GM21528 (cell line): ENCODE results near the gene CASP5.
A peak's percentile ranks its signal among the peaks of the same experiment; 100 is the strongest.
"Not testable (repeated sequence)": the region's sequence is repeated elsewhere in the genome, so short reads cannot be mapped to it uniquely, and the experiment has no call there.

Experiments used
- ATAC-seq: cut with Tn5 transposase; IDR thresholded peaks from one replicate; pipeline ENCODE4 v1.9.1; 2021; ENCODE audit warnings: mild to moderate bottlenecking, moderate library complexity; ENCODE audit not compliant: unreplicated experiment, low FRiP score

Gene CASP5

DNA sequence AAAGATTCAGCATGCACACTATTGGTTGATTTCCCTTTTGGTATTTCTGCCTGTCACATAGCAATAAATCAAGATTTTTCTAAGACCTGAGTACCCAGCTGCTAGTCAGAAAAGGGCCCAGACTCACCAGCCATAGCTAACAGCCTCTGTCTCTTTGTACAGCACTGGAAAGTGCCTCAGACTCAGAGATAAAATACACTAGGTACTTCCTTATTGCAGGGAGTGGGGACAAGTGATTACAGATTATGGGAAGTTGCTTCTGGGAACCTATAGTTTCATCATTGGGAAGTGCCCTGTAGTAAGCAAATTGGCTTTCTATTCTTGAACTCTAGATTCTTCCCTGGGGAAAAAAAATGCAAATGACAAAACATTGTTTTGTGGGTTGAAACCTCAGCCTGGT lies at the start of gene CASP5:
CASP5 (minus strand) TSS at position 166 of the 400 bp plus-strand sequence; CDS start at position 134, 32 bp downstream.
- ATAC-seq, result no peak

DNA sequence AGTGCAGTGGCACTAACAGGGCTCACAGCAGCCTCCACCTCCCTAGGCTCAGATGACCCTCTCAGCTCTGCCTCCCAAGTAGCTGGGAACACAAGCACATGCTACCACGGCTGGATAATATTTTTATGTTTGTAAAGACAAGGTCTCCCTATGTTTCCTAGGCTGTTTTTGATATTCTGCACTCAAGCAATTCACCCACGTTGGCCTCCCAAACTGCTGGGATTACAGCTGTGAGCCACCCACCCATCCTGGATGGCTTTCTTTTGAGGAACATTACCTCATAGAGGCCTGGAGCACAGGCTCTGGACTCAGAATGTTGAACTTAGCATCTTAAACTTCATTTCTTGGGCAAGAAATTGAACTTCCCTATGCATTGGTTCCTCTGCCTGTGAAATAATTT lies 49.1 kb upstream of the CASP5 start:
- not testable (repeated sequence) for ATAC-seq

DNA sequence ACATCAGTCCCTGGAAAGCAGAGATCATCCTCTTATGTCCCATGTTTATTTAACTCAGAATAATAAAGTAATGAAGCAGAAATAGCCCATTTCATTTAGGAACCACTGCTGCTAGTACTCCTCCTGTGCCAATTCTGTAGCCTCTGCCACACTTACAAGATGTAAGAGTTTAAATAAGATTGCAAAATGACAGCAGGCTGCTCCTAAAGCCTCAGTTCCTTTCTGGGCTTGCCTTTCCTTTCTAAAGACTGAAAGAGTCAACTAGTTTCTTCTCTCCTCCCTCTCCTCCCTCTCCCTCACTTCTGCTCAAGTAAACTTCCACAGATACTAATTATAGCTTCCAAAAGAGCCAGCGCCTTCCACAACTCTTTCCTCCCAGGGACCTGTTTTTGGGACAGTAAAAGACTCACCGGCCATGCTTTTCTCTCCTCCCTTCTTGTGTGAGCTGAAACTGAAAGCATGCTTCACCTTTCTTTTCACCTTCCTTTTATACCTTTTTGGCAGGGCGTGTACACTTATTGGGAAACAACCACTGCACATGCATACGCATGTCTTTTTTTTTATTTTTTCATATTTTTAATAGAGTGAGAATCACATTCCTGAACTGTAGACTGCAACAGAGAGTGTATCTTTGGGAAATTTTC lies 48.2 kb upstream of the CASP5 start:
- ATAC-seq, result no peak

DNA sequence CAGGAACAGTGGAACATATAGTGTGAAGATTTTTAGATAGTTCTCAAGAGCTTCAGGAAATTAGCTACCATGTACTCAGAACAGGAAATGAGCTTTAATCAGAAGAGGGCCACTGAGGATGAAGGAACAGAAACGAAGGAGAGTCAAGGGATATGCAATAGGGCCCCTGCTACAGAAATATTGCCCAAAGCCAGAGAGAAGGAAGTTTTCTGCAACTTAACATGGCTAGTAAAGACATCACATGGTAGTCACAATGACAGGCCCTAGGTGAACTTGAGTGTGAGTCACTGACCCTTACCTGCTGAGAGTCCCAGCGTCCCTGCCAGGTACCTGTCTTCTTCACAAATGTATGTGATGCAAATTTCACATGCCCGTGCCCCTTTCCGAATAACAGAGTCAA lies 47.3 kb upstream of the CASP5 start:
- no peak for ATAC-seq

DNA sequence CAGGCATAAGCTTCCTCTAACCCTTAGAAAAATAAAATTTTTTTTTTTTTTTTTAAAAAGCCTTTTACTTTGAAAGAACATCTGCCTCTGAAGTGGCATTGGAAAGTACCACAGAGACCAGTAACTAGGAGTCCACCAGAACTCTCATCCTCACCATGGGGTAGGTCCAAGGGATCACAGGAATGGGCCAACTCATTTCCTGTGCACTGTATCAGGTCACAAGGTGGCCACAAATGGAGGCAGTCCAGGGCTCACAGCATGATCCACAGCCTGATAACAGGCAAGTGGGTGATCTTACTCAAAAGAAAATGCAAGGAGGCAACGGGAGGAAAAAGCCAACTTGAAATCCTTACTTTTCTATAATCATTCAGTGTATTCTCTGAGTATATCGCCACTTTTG lies 46.8 kb upstream of the CASP5 start:
- not testable (repeated sequence) for ATAC-seq

DNA sequence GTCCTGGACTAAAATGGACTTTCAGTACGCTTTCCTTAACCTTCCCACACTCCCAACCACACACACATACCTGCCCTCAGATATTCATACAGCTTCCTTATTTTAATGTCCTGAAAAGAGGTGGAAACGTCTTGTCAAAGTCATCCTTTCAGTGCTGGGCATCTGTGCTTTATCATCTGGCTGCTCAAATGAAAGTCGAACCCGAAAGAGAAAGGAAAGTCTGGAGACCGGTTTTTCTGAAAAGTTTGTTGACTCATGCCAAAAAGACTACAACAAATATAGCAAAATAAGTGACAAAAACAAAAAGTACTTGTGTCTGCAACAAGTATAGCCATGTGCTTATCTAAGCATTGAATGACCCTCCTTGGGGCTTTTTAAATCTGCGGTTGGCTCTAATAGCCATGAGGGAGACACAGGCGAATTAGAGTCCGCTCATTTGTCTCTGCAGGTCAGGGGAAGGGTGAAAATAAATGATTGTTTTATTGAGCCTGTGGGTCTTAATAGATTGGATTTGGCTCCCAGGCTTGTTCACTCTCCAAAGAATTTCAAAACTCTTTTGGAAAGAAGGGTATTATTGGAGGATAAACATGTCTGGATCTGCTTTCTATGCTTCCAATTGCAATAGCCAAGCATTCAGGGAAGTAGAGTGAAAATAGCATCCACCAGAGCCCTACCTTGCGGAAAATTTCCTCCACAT lies 40.4 kb upstream of the CASP5 start:
- not testable (repeated sequence) for ATAC-seq

DNA sequence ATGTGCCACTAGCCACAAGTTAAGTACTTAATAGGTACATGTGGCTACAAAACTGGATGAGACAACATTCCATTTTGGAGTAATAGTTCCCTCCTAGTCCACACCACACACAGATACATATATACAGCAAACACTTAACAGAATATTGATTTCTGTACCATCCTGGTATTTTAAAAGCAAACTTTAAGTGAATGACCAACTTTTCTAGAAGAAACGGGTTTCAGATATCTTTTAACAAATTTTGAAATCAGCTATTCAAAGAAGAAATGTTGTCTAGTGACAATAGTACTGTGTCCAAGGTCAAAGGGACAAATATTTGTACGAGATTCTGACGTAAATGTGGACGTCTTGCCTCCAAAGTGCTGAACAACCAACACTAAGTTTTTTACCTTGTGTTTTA lies 34.5 kb upstream of the CASP5 start:
- ATAC-seq, result no peak

DNA sequence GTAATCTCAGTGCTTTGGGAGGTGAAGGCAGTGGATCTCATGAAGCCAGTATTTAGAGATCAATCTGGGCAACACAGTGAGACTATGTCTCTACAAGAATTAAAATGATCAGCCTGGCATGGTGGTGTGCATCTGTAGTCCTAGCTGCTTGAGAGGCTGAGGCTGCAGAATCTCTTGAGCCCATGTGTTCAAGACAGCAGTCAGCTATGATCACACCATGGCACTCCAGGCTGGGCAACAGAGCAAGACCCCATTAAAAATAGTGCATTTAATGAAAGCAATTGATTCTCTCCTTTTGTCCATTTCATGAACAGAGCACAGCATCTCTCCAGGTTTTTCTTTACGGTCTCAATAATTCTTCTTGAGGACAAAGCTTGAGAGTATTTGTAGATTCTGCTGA lies 33.5 kb upstream of the CASP5 start:
- ATAC-seq, result no peak

DNA sequence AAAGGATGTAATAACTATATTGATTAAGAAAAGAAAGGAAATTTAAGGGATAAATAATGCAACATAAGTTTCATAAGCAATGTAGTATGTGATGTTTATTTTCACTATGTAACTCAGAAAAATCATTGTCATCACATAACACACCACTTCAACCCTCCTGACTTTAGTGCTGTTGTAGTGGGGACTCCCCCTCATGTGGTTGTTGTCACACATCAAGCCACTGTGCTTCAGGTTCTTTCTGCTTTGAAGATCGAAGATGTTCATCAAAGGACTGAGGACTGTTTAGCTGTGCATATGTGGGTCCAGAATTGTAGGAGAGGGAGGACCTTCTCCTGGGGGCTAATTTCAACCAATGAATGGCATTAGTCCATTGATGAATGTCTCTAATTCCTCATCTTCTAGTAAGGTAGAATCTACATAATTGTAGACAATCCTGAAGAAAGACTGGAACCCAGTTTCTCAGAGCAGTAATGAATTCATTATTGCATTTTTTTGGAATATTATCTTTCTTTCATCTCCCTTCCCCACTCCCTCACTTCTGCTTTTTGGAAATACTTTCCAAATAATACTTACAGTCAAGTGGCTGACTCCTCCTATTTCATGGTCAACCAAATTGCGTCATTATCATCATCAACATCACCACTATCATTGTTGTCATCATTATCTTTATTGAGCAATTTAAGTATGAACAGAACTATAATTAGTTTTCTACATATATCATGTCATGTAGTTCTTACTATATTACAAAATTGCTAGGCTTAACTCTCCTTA lies 31.9 kb upstream of the CASP5 start:
- ATAC-seq, result no peak

DNA sequence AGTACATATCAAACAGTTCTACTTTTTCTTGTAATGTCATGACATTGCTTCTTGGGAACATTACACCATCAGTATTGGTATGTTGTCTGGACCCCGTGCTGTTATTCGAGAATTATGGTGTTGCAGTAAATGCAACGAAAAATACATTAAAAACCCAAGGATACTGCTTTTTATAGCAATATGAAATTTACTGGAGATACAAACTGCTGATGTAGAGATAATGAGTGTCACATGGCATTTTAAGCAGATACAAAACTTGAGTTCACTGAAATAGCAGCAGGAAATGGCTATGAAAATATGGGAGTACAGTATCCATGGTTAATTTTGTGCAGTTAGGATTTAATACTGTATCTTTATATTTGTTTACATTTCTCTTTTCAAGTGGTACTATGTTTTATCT lies 29.5 kb upstream of the CASP5 start:
- no peak for ATAC-seq

DNA sequence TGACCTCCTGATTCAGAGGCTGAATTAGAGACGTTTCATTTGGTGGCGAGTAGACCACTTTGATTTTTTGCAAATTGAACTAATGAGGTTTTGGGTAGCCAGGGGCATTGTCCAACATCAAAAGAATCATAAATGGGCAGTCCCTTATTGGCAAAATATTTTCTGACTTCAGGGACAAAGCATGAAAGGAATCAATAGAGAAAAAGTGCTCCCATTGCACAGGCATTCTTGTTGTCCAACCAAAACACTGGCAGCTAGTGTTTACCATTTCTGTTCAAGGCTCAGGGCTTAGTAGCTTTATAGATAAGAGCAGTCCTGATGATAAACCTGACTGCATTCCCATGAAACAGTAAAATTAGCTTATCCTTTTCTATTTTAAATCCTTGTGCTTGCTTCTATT lies 28.6 kb upstream of the CASP5 start:
- ATAC-seq, result no peak

DNA sequence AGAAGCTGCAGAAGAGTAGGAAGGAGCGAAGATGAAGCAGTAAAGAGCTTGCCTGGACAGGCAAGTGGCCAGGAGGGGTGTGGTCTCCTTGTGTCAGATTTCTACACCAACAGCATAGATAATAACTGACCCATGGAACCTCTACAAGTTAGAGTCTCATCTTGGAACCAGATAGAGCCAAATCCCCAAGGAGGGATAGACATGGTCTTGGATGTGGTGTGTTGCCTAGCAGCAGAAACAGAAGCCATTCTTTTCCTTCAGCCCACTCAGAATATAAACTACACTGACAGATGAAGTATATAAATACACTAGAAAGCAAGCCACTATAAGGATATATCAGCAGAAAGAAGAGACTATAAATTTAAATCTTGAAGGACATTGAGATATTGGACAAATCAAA lies 26.5 kb upstream of the CASP5 start:
- no peak for ATAC-seq

DNA sequence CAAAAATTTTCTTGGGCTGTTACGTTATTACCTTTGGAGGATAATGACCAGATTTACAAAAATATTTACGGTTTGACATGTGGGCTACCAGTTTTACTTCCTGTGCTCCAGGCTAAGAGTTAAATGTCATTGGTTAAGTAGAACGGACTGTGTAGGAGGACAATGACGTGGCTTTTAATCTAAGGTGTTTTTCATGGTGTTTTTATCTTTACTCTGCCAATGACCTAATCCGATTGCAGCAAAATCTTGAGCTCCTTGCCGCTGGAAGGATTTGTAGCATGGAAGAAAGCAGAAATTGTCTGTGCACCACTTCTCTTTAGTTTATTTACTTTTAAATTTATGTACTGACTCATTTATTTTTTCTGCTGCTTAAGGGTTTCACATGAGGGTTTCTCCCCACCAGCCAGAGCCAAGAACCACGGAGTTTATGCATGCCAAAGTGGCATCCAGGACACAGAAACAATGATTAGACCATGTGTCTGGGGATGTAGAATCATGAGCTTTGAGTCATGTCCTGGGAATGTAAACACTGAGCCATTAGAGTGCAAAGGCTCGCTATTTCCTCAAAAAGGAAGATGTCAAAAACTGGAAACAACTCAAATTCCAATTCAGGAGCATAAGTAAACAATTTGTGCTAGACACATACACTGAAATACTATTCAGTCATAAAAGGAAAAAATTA lies 24.1 kb upstream of the CASP5 start:
- ATAC-seq, result no peak

DNA sequence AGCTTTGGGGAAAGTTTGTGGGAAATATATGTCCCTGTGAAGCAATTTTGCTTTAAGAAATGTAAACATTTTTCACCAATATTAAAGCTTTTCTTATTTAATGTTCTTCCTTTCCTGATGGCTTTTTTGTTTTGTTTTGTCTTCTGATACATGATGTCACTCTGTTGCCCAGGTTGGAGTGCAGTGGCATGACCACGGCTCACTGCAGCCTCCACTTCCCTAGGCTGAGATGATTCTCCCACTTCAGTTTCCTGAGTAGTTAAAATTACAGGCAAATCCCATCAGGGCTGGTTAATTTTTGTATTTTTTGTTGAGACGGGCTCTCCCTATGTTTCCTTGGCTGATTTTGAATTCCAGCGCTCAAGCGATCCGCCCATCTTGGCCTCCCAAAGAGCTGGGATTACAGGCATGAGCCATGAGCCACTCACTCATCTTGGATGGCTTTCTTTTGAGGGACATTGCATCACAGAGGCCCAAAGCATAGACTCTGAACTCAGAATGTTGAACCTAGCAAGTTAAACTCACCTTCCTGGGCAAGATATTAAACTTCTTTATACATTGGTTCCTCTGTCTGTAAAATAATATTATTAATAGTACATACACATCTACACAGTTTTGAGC lies 22.8 kb upstream of the CASP5 start:
- no peak for ATAC-seq

DNA sequence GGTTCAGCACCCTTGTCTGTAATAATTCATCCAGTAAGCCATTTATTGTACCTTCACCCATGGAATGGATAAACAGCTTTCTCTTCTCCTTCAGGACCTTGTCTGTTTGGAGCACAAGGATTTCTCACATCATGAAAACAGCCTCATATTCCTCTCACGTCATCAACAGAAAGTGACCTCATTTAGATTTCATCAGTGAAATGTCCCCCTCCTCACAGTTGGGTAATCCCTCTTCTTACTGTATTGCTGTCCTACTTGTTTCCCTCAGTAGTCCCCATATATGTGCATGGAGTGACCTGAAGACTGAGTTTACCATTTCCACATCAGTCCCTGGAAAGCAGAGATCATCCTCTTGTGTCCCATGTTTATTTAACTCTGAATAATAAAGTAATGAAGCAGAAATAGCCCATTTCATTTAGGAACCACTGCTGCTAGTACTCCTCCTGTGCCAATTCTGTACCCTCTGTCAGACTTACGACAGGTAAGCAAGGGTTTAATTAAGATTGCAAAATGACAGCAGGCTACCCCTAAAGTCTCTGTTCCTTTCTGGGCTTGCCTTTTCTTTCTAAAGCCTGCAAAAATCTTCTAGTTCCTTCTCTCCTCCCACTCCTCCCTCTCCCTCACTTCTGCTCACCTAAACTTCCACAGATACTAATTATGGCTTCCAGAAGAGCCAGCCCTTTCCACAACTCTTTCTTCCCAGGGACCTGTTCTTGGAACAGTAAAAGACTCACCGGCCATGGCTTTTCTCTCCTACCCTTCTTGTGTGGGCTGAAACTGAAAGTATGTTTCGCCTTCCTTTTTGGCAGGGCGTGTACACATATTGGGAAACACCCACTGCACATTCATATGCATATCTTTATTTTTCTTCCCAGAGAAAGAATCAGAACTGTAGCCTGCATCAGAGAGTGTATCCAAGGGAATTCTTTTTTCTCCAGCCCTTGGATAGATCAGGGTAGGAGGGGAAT lies 21.9 kb upstream of the CASP5 start, which contains the start of gene CARD16:
CARD16 (minus strand) TSS at position 779 of the 968 bp plus-strand sequence; CDS start at position 741, 38 bp downstream.
- ATAC-seq, result peak; percentile 100

DNA sequence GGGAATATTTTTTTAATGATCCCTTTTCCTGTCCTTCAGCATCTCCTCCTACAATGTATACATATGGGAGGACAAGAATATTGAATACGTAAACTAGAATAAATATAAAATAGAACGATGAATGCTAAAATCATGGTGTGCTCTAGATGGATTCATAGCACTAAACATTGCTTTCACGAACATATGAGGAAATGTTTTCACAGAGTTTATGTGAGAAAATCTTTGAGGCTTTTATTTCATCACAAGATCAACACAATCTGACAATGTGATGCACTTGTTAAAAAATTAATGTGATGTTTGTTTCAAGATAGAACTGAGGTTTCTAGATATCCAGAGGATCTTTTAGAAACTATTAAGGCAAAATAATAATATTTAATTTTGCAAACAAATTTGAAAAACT lies 19.2 kb upstream of the CASP5 start:
- no peak for ATAC-seq

DNA sequence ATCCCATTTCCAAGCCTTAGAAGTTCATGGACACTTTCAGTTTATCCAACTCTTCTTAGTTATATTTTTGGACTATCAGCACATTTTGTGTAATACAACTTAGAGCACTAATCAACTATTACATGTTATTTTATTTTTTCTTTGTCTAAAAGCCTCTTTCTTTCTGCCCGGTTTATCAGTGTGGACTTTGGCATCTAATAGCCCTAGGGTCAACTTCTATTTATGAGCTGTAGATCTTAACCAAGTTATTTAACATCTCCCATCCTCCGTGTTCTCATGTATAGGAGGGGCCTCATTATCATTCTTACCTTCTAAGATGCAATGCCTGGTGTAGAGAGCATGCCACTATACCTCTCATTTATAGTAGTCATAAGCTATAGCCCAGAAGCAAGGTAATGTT lies 17.7 kb upstream of the CASP5 start:
- no peak for ATAC-seq

DNA sequence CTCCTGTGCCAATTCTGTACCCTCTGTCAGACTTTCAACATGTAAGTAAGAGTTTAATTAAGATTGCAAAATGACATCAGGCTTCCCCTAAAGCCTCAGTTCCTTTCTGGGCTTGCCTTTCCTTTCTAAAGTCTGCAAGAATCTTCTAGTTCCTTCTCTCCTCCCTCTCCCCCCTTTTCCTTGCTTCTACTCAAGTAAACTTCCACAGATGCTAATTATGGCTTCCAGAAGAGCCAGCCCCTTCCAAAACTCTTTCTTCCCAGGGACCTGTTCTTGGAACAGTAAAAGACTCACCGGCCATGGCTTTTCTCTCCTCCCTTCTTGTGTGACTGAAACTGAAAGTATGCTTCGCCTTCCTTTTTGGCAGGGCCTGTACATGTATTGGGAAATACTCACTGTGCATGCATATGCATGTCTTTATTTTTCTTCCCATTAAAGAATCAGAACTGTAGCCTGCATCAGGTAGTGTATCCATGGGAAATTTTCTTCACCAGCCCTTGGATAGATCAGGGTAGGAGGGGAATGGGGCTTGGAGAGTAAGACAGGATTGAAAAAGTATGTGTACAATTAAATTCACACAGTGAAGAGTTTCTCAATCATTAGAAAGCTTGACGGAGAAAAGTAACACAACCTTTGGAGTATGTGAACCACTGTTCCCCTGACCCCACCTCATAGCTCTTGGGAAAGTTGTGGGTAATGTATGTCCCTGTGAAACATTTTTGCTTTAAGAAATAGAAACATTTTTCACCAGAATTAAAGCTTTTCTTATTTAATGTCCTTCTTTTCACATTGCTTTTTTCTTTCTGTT lies 12.0 kb upstream of the CASP5 start, which contains the start of gene CASP1:
CASP1 (minus strand) TSS at position 332 of the 808 bp plus-strand sequence; CDS start at position 301, 31 bp downstream.
- peak; percentile 97 for ATAC-seq
